GM23338 (cell line): ENCODE measurements around the gene R3HDML.

Experiments used
- CREB1 ChIP-seq: fragments of 250-450 bp; sonication (Bioruptor Pico); IDR thresholded peaks from 2 replicates; pipeline ENCODE4 v1.5.0; 2020; ENCODE audit warnings: low read depth, mild to moderate bottlenecking, moderate library complexity
- CTCF ChIP-seq, 2 experiments: fragments of 200-600 bp in 1 of 2; sonication (generic) in 1 of 2; conservative IDR thresholded peaks; 2 replicates each; pipeline versions ENCODE4 v1.5.1 to v1.6.1; 2016 to 2017; ENCODE audit warnings: antibody characterized with exemption in 2 of 2, low read depth in 2 of 2, mild to moderate bottlenecking in 2 of 2, moderate library complexity in 1 of 2
- ETS1 ChIP-seq: IDR thresholded peaks from 2 replicates; pipeline ENCODE4 v1.6.1; 2016; ENCODE audit warnings: antibody characterized with exemption
- EZH2 ChIP-seq: fragments of 200-600 bp; sonication (generic); IDR thresholded peaks from one replicate; pipeline ENCODE4 v1.8.0; 2017; ENCODE audit warnings: antibody characterized with exemption, mild to moderate bottlenecking, low read depth; ENCODE audit not compliant: unreplicated experiment
- EZH2phosphoT487 ChIP-seq: fragments of 200-600 bp; sonication (generic); IDR thresholded peaks from one replicate; pipeline ENCODE4 v1.8.1; 2018; ENCODE audit warnings: antibody characterized with exemption; ENCODE audit not compliant: unreplicated experiment
- POLR2AphosphoS5 ChIP-seq: IDR thresholded peaks from 2 replicates; pipeline ENCODE4 v1.6.1; 2016; ENCODE audit warnings: antibody characterized with exemption, low read depth
- REST ChIP-seq: IDR thresholded peaks from one replicate; pipeline ENCODE4 v1.6.1; 2018; ENCODE audit warnings: antibody characterized with exemption; ENCODE audit not compliant: unreplicated experiment

GRCh38 chr20:44362466-44362940 is 25.7 kb downstream of the R3HDML start:
- TF ChIP-seq CTCF (conservative IDR thresholded peaks at IDR 0.05; ENCODE audit: low read depth in 2 of 2) (no peak), CREB1 (CRISPR knock-in tag) (no peak), EZH2phosphoT487 (no peak), ETS1 (no peak), POLR2AphosphoS5 (no peak), REST (no peak), EZH2 (no peak)
